Neuronal stem cell (in vitro differentiated cells): ENCODE measurements around the gene SLC35F5. TPM values are rescaled to one million over a fixed set of nuclear protein-coding genes. Genes with fewer than 3 reads are reported as not detected.

Experiments
- DNase-seq: peaks from one replicate; pipeline ENCODE4 v3.0.0-alpha.2; 2013; ENCODE audit warnings: low spot score
- H2AFZ ChIP-seq: one replicate; pipeline ENCODE4 v1.6.1; 2013; ENCODE audit warnings: mild to moderate bottlenecking, low read length, inconsistent platforms
- H2AK5ac ChIP-seq: 2 replicates; pipeline ENCODE4 v1.6.1; 2013; ENCODE audit warnings: low read depth, mild to moderate bottlenecking, inconsistent platforms, low read length, moderate library complexity, mixed read lengths
- H2BK120ac ChIP-seq: 2 replicates; pipeline ENCODE4 v1.6.1; 2013; ENCODE audit warnings: low read depth, mild to moderate bottlenecking, inconsistent platforms, low read length, moderate library complexity, mixed read lengths
- H2BK12ac ChIP-seq: one replicate; pipeline ENCODE4 v1.6.1; 2013; ENCODE audit warnings: low read length, inconsistent platforms
- H2BK15ac ChIP-seq: 2 replicates; pipeline ENCODE4 v1.6.1; 2013; ENCODE audit warnings: mild to moderate bottlenecking, low read length, inconsistent platforms, mixed read lengths
- H2BK5ac ChIP-seq: one replicate; pipeline ENCODE4 v1.6.1; 2013; ENCODE audit warnings: inconsistent platforms, mild to moderate bottlenecking, low read length, moderate library complexity
- H3K14ac ChIP-seq: one replicate; pipeline ENCODE4 v1.6.1; 2013; ENCODE audit warnings: low read length, inconsistent platforms
- H3K18ac ChIP-seq: 2 replicates; pipeline ENCODE4 v1.6.1; 2013; ENCODE audit warnings: low read length, inconsistent platforms
- H3K23ac ChIP-seq: 2 replicates; pipeline ENCODE4 v1.6.1; 2013; ENCODE audit warnings: low read depth, mild to moderate bottlenecking, mixed read lengths, low read length, inconsistent platforms; ENCODE audit not compliant: poor library complexity
- H3K27ac ChIP-seq: replicated peaks from 3 replicates; pipeline ENCODE4 v1.5.1; 2013; ENCODE audit warnings: low read length, inconsistent platforms
- H3K27me3 ChIP-seq, 3 experiments: 2 replicates each; pipeline ENCODE4 v1.6.1; 2013; ENCODE audit warnings: low read length in 3 of 3, mild to moderate bottlenecking in 2 of 3, inconsistent platforms in 1 of 3, low read depth in 1 of 3, mixed read lengths in 1 of 3, moderate library complexity in 1 of 3; ENCODE audit not compliant: control insufficient read depth in 3 of 3, insufficient read depth in 3 of 3
- H3K36me3 ChIP-seq, 2 donors: replicated peaks in 1 of 2; 2 replicates each; pipeline ENCODE4 v1.6.1; 2013; ENCODE audit warnings: low read length in 2 of 2; ENCODE audit not compliant: control insufficient read depth in 2 of 2, insufficient read depth in 2 of 2
- H3K4ac ChIP-seq: 2 replicates; pipeline ENCODE4 v1.6.1; 2013; ENCODE audit warnings: inconsistent platforms, mild to moderate bottlenecking, low read length, moderate library complexity
- H3K4me1 ChIP-seq, 2 donors: 1 replicate in 1 of 2; 2 replicates in 1 of 2; pipeline ENCODE4 v1.6.1; 2013; ENCODE audit warnings: low read length in 2 of 2, low read depth in 1 of 2; ENCODE audit not compliant: control insufficient read depth in 2 of 2, insufficient read depth in 1 of 2
- H3K4me2 ChIP-seq: one replicate; pipeline ENCODE4 v1.6.1; 2013; ENCODE audit warnings: mild to moderate bottlenecking, low read length, inconsistent platforms; ENCODE audit not compliant: insufficient read depth, poor library complexity, severe bottlenecking
- H3K4me3 ChIP-seq, 2 donors: 2 replicates each; pipeline ENCODE4 v1.5.1; 2013; ENCODE audit warnings: low read length in 2 of 2, mild to moderate bottlenecking in 2 of 2, inconsistent platforms in 1 of 2, moderate library complexity in 1 of 2
- H3K79me1 ChIP-seq: one replicate; pipeline ENCODE4 v1.6.1; 2013; ENCODE audit warnings: low read depth, mild to moderate bottlenecking, inconsistent platforms, low read length, moderate library complexity
- H3K9ac ChIP-seq: one replicate; pipeline ENCODE4 v1.6.1; 2013; ENCODE audit warnings: mild to moderate bottlenecking, low read depth, low read length, inconsistent platforms; ENCODE audit not compliant: poor library complexity
- H3K9me3 ChIP-seq, 2 donors: replicated peaks in 1 of 2; 2 replicates each; pipeline versions ENCODE3 to v1.6.1; 2013; ENCODE audit warnings: low read length in 2 of 2, mild to moderate bottlenecking in 2 of 2, inconsistent platforms in 1 of 2, low read depth in 1 of 2, mixed read lengths in 1 of 2, moderate library complexity in 1 of 2; ENCODE audit not compliant: control insufficient read depth in 2 of 2, insufficient read depth in 1 of 2
- H4K8ac ChIP-seq: one replicate; pipeline ENCODE4 v1.6.1; 2013; ENCODE audit warnings: low read depth, mild to moderate bottlenecking, inconsistent platforms, low read length, moderate library complexity
- H4K91ac ChIP-seq: one replicate; pipeline ENCODE4 v1.6.1; 2013; ENCODE audit warnings: low read length, low read depth, mild to moderate bottlenecking, inconsistent platforms; ENCODE audit not compliant: poor library complexity
- WGBS, 2 donors: extraction: QIAGEN DNeasy Blood & Tissue Kit; methylation state at CpG; one replicate each; pipeline ENCODE4 v1.1.7; 2013; ENCODE audit warnings: missing lambda C conversion rate in 2 of 2, mixed read lengths in 1 of 2; ENCODE audit not compliant: insufficient read length in 2 of 2, insufficient replicate concordance in 1 of 2; ENCODE audit errors: extremely low coverage in 2 of 2; 5-methylcytosine and 5-hydroxymethylcytosine counted together
- polyA plus RNA-seq, 2 experiments: library from polyadenylated mRNA; stranded (reverse); fragments of 200-250 nt; gene quantifications; one replicate each; pipeline ENCODE4 v1.2.3, GENCODE V29; 2013

Gene SLC35F5, protein sequence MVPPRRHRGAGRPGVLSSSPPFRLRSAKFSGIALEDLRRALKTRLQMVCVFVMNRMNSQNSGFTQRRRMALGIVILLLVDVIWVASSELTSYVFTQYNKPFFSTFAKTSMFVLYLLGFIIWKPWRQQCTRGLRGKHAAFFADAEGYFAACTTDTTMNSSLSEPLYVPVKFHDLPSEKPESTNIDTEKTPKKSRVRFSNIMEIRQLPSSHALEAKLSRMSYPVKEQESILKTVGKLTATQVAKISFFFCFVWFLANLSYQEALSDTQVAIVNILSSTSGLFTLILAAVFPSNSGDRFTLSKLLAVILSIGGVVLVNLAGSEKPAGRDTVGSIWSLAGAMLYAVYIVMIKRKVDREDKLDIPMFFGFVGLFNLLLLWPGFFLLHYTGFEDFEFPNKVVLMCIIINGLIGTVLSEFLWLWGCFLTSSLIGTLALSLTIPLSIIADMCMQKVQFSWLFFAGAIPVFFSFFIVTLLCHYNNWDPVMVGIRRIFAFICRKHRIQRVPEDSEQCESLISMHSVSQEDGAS
- 18.6 TPM for polyA plus RNA-seq (2013, experiment 1 of 2)
- 18.4 TPM for polyA plus RNA-seq (2013, experiment 2 of 2)

DNA sequence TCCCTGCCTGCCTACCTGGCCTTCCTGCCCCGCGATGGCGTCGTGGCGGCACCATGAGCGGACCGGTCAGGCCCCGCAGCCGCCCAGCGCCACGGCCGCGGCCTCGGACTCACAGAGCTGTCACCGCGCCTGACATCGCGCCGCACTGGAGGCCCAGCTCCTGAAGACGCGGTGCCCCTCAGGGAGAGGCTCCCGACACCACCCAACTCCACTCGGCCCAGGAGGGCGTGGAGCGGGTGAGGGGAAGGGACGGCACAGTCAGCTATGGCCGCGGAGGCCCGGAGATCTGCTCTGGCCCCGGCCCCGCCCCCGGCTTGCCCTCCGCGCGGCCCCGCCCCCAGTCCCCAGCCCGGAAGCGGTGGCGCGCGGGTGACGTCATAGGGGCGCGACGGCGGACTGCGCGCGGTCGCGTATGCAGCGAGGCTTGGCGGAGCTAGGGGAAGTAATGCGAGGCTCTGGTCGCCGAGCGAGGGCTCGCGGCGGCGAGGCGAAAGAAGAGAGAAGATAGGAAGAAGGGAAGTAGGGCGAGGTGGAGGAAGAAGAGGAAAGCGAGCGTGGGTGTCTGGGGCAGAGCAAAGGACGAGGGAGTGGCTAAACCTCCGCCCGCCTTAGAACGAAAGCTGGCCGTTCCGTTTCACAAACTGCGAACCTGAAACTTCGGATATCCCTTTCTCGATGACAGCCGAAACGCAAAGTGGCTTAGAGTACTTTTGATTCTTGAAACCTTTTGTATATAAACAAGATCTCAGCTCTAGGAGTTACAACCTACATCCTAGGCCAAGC lies at the start of gene SLC35F5:
Gene SLC35F5 (minus strand): TSS at position 288 of the 783 bp plus-strand sequence. CDS start 233 bp downstream, at position 55.
- Histone ChIP-seq H2AFZ (peak within 1 kb of the TSS; percentile 99), H2AK5ac (peak within 1 kb of the TSS; percentile 56), H3K4me1 (peaks cover 0 to 3% of the 10 kb centered on the region in 2 donors), H2BK5ac (peak within 1 kb of the TSS; percentile 97), H4K8ac (no peak within 1 kb of the TSS), H3K4me3 (peak within 1 kb of the TSS; percentile 95 to 99), H2BK15ac (peak within 1 kb of the TSS; percentile 98), H3K27me3 (no peaks in the 10 kb centered on the region), H3K18ac (peak within 1 kb of the TSS; percentile 100), H3K14ac (peak within 1 kb of the TSS; percentile 97), H3K4ac (peak within 1 kb of the TSS; percentile 66), H4K91ac (no peak within 1 kb of the TSS), H3K9ac (peak within 1 kb of the TSS; percentile 100), H3K79me1 (peaks cover 3% of the 10 kb centered on the region), H2BK120ac (peak within 1 kb of the TSS; percentile 47), H3K36me3 (peaks cover 0 to 15% of the 10 kb centered on the region in 2 donors), H3K9me3 (no peaks in the 10 kb centered on the region), H3K27ac (peak within 1 kb of the TSS; percentile 88), H2BK12ac (peak within 1 kb of the TSS; percentile 84), H3K23ac (peak within 1 kb of the TSS; percentile 98), H3K4me2 (peak within 1 kb of the TSS; percentile 75)
- no CpG with 5 or more reads among the region's 76 CpGs for WGBS, 2 donors
- peak; percentile 93 for DNase-seq

DNA sequence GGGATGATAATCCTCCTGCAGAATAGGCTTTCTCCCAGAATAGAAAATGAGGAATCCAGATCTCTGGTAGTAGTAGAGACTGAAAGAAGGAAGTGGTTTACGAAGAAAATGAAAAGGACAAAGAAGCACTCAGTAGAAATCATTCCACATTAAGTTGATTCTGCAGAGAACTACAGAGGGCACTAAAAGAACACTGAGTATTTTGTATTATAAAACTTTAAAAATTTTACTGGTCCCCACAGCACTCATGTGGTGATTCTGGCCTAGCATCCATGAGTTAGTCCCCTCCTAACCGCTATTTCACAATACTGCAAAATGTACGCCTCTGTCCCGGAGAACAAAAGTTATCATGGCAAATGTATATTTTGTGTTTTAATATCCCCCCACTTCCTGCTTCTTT lies 42.9 kb upstream of the SLC35F5 start:
- Histone ChIP-seq H3K18ac (no peak overlapping the region), H3K23ac (no peak overlapping the region), H2BK5ac (no peak overlapping the region), H3K9ac (no peak overlapping the region), H2AK5ac (no peak overlapping the region), H2BK15ac (no peak overlapping the region), H3K27ac (no peak overlapping the region), H3K27me3 (no peaks in the 10 kb centered on the region), H3K9me3 (no peaks in the 10 kb centered on the region), H2AFZ (no peak overlapping the region), H4K8ac (no peak overlapping the region), H4K91ac (no peak overlapping the region), H3K14ac (no peak overlapping the region), H3K4me1 (peaks cover 0 to 3% of the 10 kb centered on the region in 2 donors), H3K4me3 (no peak overlapping the region), H3K79me1 (no peaks in the 10 kb centered on the region), H2BK12ac (no peak overlapping the region), H3K4me2 (no peak overlapping the region), H2BK120ac (no peak overlapping the region), H3K4ac (no peak overlapping the region), H3K36me3 (no peaks in the 10 kb centered on the region)
- DNase-seq, result no peak
- WGBS, 2 donors, result no CpG with 5 or more reads among the region's 4 CpGs

DNA sequence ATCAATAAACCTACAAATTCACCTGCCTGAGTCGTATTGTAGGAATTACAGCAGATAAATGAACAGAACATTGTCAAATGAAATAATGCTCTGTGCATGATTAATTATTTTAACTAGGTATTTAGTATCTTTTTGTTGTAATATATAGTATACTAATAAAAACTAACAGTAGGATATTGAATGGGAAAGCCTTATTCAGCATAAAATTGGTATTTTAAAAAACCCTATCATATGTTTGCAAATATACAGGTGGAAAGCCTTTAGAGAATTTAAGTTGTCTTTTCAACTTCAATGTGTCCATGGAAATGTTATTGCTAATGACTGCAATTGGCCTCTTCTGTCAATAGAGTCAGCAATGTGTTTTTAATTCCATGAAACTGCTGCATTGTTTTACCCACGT lies 40.8 kb upstream of the SLC35F5 start:
- Histone ChIP-seq H3K36me3 (no peaks in the 10 kb centered on the region), H3K18ac (no peak overlapping the region), H3K4me2 (no peak overlapping the region), H3K9ac (no peak overlapping the region), H3K27ac (no peak overlapping the region), H3K23ac (no peak overlapping the region), H2BK12ac (no peak overlapping the region), H3K4me3 (no peak overlapping the region), H3K79me1 (no peaks in the 10 kb centered on the region), H2BK5ac (no peak overlapping the region), H4K8ac (no peak overlapping the region), H3K27me3 (no peaks in the 10 kb centered on the region), H3K9me3 (no peaks in the 10 kb centered on the region), H3K14ac (no peak overlapping the region), H2AFZ (no peak overlapping the region), H2BK120ac (no peak overlapping the region), H3K4ac (no peak overlapping the region), H2BK15ac (no peak overlapping the region), H3K4me1 (peaks cover 0 to 3% of the 10 kb centered on the region in 2 donors), H4K91ac (no peak overlapping the region), H2AK5ac (no peak overlapping the region)
- no peak for DNase-seq
- WGBS, 2 donors, result no CpG with 5 or more reads among the region's 2 CpGs
